SU-DHL-6 (cell line): ENCODE measurements around the gene ZNF763.

Source experiments
- H2AFZ ChIP-seq: fragments of 200-600 bp; sonication (generic); 2 replicates; pipeline ENCODE4 v1.6.1; 2014; ENCODE audit warnings: low read depth, mild to moderate bottlenecking, moderate library complexity, mixed read lengths, antibody characterized with exemption, low read length; ENCODE audit not compliant: severe bottlenecking
- H3F3A ChIP-seq: fragments of 200-600 bp; shearing (Covaris generic); 2 replicates; pipeline ENCODE4 v1.6.0; 2016; ENCODE audit warnings: antibody characterized with exemption, mild to moderate bottlenecking; ENCODE audit not compliant: insufficient read depth
- H3K27ac ChIP-seq: fragments of 200-600 bp; sonication (generic); 2 replicates; pipeline ENCODE4 v1.5.1; 2016; ENCODE audit warnings: low read depth, mild to moderate bottlenecking, low read length, moderate library complexity, mixed read lengths
- H3K27me3 ChIP-seq: fragments of 200-600 bp; sonication (generic), shearing (Covaris generic); 2 replicates; pipeline ENCODE4 v1.6.0; 2014; ENCODE audit warnings: mild to moderate bottlenecking, low read length
- H3K36me3 ChIP-seq: fragments of 200-600 bp; sonication (generic); 2 replicates; pipeline ENCODE4 v1.6.1; 2014; ENCODE audit warnings: mild to moderate bottlenecking, low read length, mixed read lengths
- H3K4me2 ChIP-seq: fragments of 300-600, 200-600 bp; shearing (Covaris generic), sonication (generic); 2 replicates; pipeline ENCODE4 v1.6.0; 2014; ENCODE audit warnings: low read length, low read depth, mild to moderate bottlenecking; ENCODE audit not compliant: poor library complexity, severe bottlenecking
- H3K4me3 ChIP-seq: fragments of 200-600 bp; sonication (generic); 2 replicates; pipeline ENCODE4 v1.5.1; 2014; ENCODE audit warnings: antibody characterized with exemption, low read length, mild to moderate bottlenecking, mixed read lengths; ENCODE audit not compliant: insufficient read depth, poor library complexity, severe bottlenecking
- H3K79me2 ChIP-seq: fragments of 200-600 bp; sonication (generic); 2 replicates; pipeline ENCODE4 v1.6.1; 2014; ENCODE audit warnings: mild to moderate bottlenecking, low read length, moderate library complexity; ENCODE audit not compliant: insufficient read depth
- H3K9ac ChIP-seq: fragments of 200-600 bp; sonication (generic); 2 replicates; pipeline ENCODE4 v1.7.0; 2014; ENCODE audit warnings: mild to moderate bottlenecking, low read length
- H3K9me2 ChIP-seq: fragments of 200-600 bp; sonication (generic); replicated peaks from 2 replicates; pipeline ENCODE4 v1.6.1; 2014; ENCODE audit warnings: low read length; ENCODE audit not compliant: insufficient read depth
- H3K9me3 ChIP-seq: fragments of 200-600 bp; sonication (generic); 2 replicates; pipeline ENCODE4 v1.6.1; 2014; ENCODE audit warnings: low read length, mixed read lengths; ENCODE audit not compliant: insufficient read depth
- H4K20me1 ChIP-seq: fragments of 200-600 bp; sonication (generic); 2 replicates; pipeline ENCODE4 v1.6.1; 2014; ENCODE audit warnings: low read depth, mild to moderate bottlenecking, antibody characterized with exemption, low read length, moderate library complexity, mixed read lengths
- EZH2phosphoT487 ChIP-seq: fragments of 200-600 bp; sonication (generic), shearing (Covaris generic); conservative IDR thresholded peaks from 2 replicates; pipeline ENCODE4 v1.6.1; 2018; ENCODE audit warnings: mild to moderate bottlenecking, antibody characterized with exemption, low read length, moderate library complexity, mixed read lengths
- TF ChIP-seq, protein P1 (sequence below): fragments of 200-600 bp; sonication (generic); IDR thresholded peaks from one replicate; pipeline ENCODE4 v1.5.1; 2017; ENCODE audit warnings: antibody characterized with exemption, mild to moderate bottlenecking, low read length, moderate library complexity; ENCODE audit not compliant: insufficient read depth, poor library complexity, severe bottlenecking

ZNF763 gene

DNA sequence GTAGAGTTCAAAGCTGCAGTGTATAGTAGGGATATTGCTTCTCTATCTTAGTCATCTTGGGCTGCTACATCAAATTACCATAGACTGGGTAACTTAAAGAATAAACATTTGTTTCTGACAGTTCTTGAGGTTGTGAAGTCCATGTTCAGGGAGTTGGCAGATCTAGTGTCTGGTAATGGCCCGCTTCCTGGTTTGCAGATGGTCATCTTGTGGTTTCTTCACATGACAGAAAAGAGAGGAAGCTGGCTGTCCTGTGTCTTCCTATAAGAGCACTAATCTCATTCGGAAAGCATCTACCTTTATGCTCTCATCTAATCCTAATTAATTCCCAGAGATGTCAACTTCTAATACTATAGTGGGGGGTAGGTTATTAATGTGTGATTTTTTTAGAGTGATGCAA lies 6.2 kb downstream of the ZNF763 start:
- H3K36me3 ChIP-seq = no peaks in the 10 kb centered on the region
- no peak overlapping the region for H2AFZ ChIP-seq
- no peak overlapping the region for H3K9ac ChIP-seq
- H3K27ac ChIP-seq = no peak overlapping the region
- no peak overlapping the region for H3K4me2 ChIP-seq
- H3K9me3 ChIP-seq = no peaks in the 10 kb centered on the region
- TF ChIP-seq, protein P1, sequence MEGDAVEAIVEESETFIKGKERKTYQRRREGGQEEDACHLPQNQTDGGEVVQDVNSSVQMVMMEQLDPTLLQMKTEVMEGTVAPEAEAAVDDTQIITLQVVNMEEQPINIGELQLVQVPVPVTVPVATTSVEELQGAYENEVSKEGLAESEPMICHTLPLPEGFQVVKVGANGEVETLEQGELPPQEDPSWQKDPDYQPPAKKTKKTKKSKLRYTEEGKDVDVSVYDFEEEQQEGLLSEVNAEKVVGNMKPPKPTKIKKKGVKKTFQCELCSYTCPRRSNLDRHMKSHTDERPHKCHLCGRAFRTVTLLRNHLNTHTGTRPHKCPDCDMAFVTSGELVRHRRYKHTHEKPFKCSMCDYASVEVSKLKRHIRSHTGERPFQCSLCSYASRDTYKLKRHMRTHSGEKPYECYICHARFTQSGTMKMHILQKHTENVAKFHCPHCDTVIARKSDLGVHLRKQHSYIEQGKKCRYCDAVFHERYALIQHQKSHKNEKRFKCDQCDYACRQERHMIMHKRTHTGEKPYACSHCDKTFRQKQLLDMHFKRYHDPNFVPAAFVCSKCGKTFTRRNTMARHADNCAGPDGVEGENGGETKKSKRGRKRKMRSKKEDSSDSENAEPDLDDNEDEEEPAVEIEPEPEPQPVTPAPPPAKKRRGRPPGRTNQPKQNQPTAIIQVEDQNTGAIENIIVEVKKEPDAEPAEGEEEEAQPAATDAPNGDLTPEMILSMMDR = no peak
- no peak for TF ChIP-seq EZH2phosphoT487
- no peaks in the 10 kb centered on the region for H3K79me2 ChIP-seq
- no peaks in the 10 kb centered on the region for H3F3A ChIP-seq
- H3K27me3 ChIP-seq = no peaks in the 10 kb centered on the region
- no peaks in the 10 kb centered on the region for H4K20me1 ChIP-seq
- H3K9me2 ChIP-seq = no peaks in the 10 kb centered on the region
- H3K4me3 ChIP-seq = no peak overlapping the region

DNA sequence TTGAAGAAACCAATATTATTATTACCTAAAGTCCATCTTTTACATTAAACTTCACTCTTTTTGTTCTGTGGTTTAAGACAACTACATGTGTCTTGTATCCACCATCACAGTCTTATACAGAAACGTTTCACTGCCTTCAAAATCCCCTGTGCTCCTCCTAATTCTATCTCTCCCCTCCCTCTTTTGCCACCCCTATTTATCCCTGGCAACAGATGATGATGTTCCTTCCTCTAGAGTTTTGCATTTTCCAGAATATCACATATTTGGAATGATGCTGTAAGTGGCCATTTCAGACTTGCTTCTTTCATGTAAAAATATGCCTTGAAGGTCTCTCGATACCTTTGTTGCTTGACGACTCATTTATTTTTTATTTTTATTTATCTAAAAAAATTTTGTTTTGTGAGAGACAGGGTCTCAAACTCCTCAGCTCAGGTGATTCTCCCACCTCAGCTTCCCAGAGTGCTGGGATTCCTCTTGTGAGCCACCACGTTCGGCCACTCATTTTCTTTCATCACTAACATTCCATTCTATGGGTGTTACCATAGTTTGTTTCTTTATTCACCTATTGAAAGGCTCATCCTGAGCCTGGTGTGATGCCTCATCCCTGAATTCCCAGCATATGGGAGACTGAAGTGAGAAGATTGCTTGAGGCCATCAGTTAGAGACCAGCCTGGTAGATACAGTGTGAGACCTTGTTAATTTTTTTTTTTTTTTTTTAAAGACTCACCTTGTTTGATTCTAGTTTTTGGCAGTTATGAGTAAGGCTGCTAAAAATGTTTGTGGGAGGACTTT lies 8.4 kb downstream of the ZNF763 start:
- Histone ChIP-seq H3K27me3 (no peaks in the 10 kb centered on the region), H3K4me3 (no peak overlapping the region), H3K79me2 (no peaks in the 10 kb centered on the region), H2AFZ (no peak overlapping the region), H3K36me3 (peaks cover 4% of the 10 kb centered on the region), H3K9me2 (no peaks in the 10 kb centered on the region), H4K20me1 (no peaks in the 10 kb centered on the region), H3K9ac (no peak overlapping the region), H3K4me2 (no peak overlapping the region), H3F3A (no peaks in the 10 kb centered on the region), H3K9me3 (peaks cover 11% of the 10 kb centered on the region; the same call in 1 of the 2 replicates), H3K27ac (no peak overlapping the region)
- TF ChIP-seq EZH2phosphoT487 = no peak
- TF ChIP-seq, protein P1 = no peak

DNA sequence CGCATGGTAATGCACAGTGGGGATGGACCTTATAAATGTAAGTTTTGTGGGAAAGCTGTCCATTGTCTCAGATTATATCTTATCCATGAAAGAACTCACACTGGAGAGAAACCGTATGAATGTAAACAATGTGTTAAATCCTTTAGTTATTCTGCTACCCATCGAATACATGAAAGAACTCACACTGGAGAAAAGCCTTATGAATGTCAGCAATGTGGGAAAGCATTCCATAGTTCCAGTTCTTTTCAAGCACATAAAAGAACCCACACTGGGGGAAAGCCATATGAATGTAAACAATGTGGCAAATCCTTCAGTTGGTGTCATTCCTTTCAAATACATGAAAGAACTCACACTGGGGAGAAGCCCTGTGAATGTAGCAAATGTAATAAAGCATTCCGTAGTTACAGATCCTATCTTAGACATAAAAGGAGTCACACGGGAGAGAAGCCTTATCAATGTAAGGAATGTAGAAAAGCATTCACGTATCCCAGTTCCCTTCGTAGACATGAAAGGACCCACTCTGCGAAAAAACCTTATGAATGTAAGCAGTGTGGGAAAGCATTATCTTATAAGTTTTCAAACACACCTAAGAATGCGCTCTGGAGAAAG lies 13.8 kb downstream of the ZNF763 start:
- H3K4me3 ChIP-seq = no peak overlapping the region
- no peaks in the 10 kb centered on the region for H3F3A ChIP-seq
- no peak overlapping the region for H3K4me2 ChIP-seq
- no peaks in the 10 kb centered on the region for H3K9me2 ChIP-seq
- H3K9ac ChIP-seq = no peak overlapping the region
- no peaks in the 10 kb centered on the region for H4K20me1 ChIP-seq
- H3K79me2 ChIP-seq = no peaks in the 10 kb centered on the region
- TF ChIP-seq, protein P1 = no peak
- no peak for TF ChIP-seq EZH2phosphoT487
- no peaks in the 10 kb centered on the region for H3K27me3 ChIP-seq
- no peak overlapping the region for H3K27ac ChIP-seq
- peaks cover 37% of the 10 kb centered on the region; the same call in 1 of the 2 replicates for H3K9me3 ChIP-seq
- H3K36me3 ChIP-seq = peaks cover 17% of the 10 kb centered on the region
- H2AFZ ChIP-seq = no peak overlapping the region
